Coronary artery (tissue), 2 donors: ENCODE data around the gene BTBD9.

ENCODE experiments used
- DNase-seq: peaks from one replicate; pipeline ENCODE4 v3.0.0-alpha.2; 2017; ENCODE audit warnings: low spot score
- H3K27ac ChIP-seq, 2 donors: fragments of 200-600 bp; sonication (generic); one replicate each; pipeline ENCODE4 v1.5.1; 2016 to 2019
- H3K4me3 ChIP-seq: fragments of 200-600 bp; sonication (generic); 2 replicates; pipeline ENCODE4 v1.5.1; 2016; ENCODE audit warnings: mild to moderate bottlenecking, moderate library complexity
- CTCF ChIP-seq: fragments of 200-600 bp; sonication (generic); IDR thresholded peaks from one replicate; pipeline ENCODE4 v1.5.1; 2019; ENCODE audit warnings: antibody characterized with exemption

The BTBD9 gene

GRCh38 chr6:38336922-38337321 lies 302.8 kb downstream of the BTBD9 start:
- TF ChIP-seq CTCF = no peak
- Histone ChIP-seq H3K4me3 (no peak overlapping the region), H3K27ac (no peak overlapping the region)
- DNase-seq = no peak

GRCh38 chr6:38326837-38327236 lies 312.9 kb downstream of the BTBD9 start:
- TF ChIP-seq CTCF = no peak
- H3K27ac ChIP-seq = no peak overlapping the region
- no peak overlapping the region for H3K4me3 ChIP-seq
- no peak for DNase-seq

GRCh38 chr6:38323216-38323615 lies 316.5 kb downstream of the BTBD9 start:
- Histone ChIP-seq H3K27ac (no peak overlapping the region), H3K4me3 (no peak overlapping the region)
- no peak for TF ChIP-seq CTCF
- DNase-seq = no peak

- no peak overlapping the region for H3K4me3 ChIP-seq
- no peak overlapping the region for H3K27ac ChIP-seq
- no peak for DNase-seq
- TF ChIP-seq CTCF = no peak
Measured at GRCh38 chr6:38322138-38322537, 317.6 kb downstream of the BTBD9 start.

GRCh38 chr6:38320843-38321242 lies 318.9 kb downstream of the BTBD9 start:
- H3K27ac ChIP-seq = no peak overlapping the region
- no peak for TF ChIP-seq CTCF
- H3K4me3 ChIP-seq = no peak overlapping the region
- no peak for DNase-seq

- no peak for TF ChIP-seq CTCF
- no peak for DNase-seq
- Histone ChIP-seq H3K27ac (no peak overlapping the region), H3K4me3 (no peak overlapping the region)
Measured at GRCh38 chr6:38320358-38320757, 319.4 kb downstream of the BTBD9 start.

- no peak for TF ChIP-seq CTCF
- Histone ChIP-seq H3K27ac (no peak overlapping the region), H3K4me3 (no peak overlapping the region)
- no peak for DNase-seq
Measured at GRCh38 chr6:38319256-38320212, 320.2 kb downstream of the BTBD9 start.
